ENCODE results near the gene TM9SF3. TPM values are rescaled to one million over a fixed set of nuclear protein-coding genes. Genes with fewer than 3 reads are reported as not detected.
"Not testable (repeated sequence)": the region's sequence is repeated elsewhere in the genome, so short reads cannot be mapped to it uniquely, and the experiment has no call there.

Gene TM9SF3
- total RNA-seq, 1 donor from 2014 or later: 192 TPM

GRCh38 chr10:96576277-96576980, 10.4 kb downstream of the TM9SF3 start:
- H3K4me1 Mint-ChIP-seq (ENCODE audit: low read depth): peaks cover 61% of the 10 kb centered on the region
- H3K9me3 Mint-ChIP-seq (ENCODE audit: low read depth): no peaks in the 10 kb centered on the region
- H3K27me3 Mint-ChIP-seq (ENCODE audit: low read depth): no peaks in the 10 kb centered on the region
- no peak overlapping the region for H3K27ac Mint-ChIP-seq (ENCODE audit: unreplicated experiment)
- TF ChIP-seq CTCF (IDR thresholded peaks at IDR 0.05): no peak
- no peak for DNase-seq (ENCODE audit: low spot score)
- H3K36me3 Mint-ChIP-seq (ENCODE audit: low read depth): peaks cover 5% of the 10 kb centered on the region
- H3K4me3 Mint-ChIP-seq (ENCODE audit: unreplicated experiment): no peak overlapping the region

- peaks cover 44% of the 10 kb centered on the region for H3K4me1 Mint-ChIP-seq (ENCODE audit: low read depth)
- H3K9me3 Mint-ChIP-seq (ENCODE audit: low read depth); H3K4me3 Mint-ChIP-seq (ENCODE audit: unreplicated experiment): not testable (repeated sequence)
These were observed 12.2 kb downstream of the TM9SF3 start for GRCh38 chr10:96574564-96574963.

DNA sequence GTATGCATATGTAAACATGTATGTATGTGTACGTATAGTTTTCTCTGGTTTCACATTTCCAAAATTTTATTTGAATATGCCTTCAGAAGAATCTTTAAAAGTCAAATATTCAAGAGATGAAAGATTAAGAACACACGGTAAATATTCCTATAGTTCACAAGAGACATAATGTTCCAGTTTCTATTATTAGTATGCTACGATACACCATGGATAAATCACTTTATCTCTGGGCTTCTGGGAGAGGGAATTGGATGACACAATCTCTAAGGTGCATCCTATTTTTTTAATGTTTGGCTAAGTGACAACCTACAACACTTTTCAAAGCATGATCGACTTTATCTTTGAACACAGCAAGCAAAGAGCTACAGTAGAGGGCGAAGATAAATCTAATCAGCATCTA, 13.8 kb downstream of the TM9SF3 start:
- peaks cover 5% of the 10 kb centered on the region for H3K36me3 Mint-ChIP-seq (ENCODE audit: low read depth)
- no peaks in the 10 kb centered on the region for H3K27me3 Mint-ChIP-seq (ENCODE audit: low read depth)
- TF ChIP-seq CTCF (IDR thresholded peaks at IDR 0.05): no peak
- H3K4me3 Mint-ChIP-seq (ENCODE audit: unreplicated experiment): no peak overlapping the region
- no peak for DNase-seq (ENCODE audit: low spot score)
- H3K27ac Mint-ChIP-seq (ENCODE audit: unreplicated experiment): no peak overlapping the region
- no peaks in the 10 kb centered on the region for H3K9me3 Mint-ChIP-seq (ENCODE audit: low read depth)
- H3K4me1 Mint-ChIP-seq (ENCODE audit: low read depth): peaks cover 36% of the 10 kb centered on the region

More at GRCh38 chr10:96574564-96574963, 12.2 kb downstream of the TM9SF3 start:
- not testable (repeated sequence) for H3K36me3 Mint-ChIP-seq (ENCODE audit: low read depth); H3K27ac Mint-ChIP-seq (ENCODE audit: unreplicated experiment); DNase-seq (ENCODE audit: low spot score); H3K27me3 Mint-ChIP-seq (ENCODE audit: low read depth)

DNA sequence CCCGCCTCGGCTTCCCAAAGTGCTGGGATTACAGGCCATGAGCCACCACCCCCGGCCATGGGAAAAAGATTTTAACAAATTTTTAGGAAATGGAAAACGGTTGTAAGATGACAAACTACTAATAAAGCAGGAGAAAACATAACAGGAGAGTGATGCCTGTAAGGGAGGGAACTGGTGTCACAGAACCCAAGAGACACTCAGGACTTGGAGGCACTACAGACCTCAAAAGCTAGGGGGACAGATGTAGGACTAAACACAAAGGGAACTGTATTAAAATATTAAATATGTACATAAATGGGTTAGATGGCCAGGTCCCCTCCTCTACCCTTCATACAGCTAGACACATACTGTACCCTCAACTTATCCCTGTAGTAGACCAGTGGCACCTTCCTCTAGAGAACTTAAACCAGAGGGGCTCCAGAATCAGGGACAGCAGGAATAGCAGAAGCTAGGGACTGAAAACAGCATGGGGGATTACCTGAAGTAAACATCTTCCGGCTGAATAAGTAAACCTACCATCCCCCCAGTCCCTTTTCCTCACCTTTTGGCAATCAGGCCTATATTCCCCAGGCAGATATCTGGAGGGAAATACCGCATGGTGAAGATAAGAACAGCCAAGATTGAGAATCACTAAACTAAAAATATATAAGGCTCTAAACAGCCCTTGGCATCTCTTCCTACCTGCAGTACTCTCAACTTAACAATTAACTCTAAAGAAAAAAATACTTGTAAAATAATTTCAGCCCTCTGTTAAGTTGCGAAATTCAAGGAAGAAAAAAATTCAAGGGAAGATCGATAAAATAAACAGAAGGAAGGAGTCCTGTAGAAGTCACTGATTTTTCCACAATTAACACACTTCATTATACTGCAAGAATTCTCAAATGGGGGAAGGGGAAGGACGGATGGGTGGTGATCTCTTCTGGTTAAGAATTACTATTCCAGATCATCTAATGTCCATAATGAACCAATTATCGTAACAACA, 15.5 kb downstream of the TM9SF3 start:
- no peak overlapping the region for H3K4me3 Mint-ChIP-seq (ENCODE audit: unreplicated experiment)
- H3K4me1 Mint-ChIP-seq (ENCODE audit: low read depth): peaks cover 31% of the 10 kb centered on the region
- H3K27me3 Mint-ChIP-seq (ENCODE audit: low read depth): no peaks in the 10 kb centered on the region
- no peaks in the 10 kb centered on the region for H3K9me3 Mint-ChIP-seq (ENCODE audit: low read depth)
- H3K27ac Mint-ChIP-seq (ENCODE audit: unreplicated experiment): no peak overlapping the region
- DNase-seq (ENCODE audit: low spot score): no peak
- TF ChIP-seq CTCF (IDR thresholded peaks at IDR 0.05): no peak
- H3K36me3 Mint-ChIP-seq (ENCODE audit: low read depth): peaks cover 8% of the 10 kb centered on the region

DNA sequence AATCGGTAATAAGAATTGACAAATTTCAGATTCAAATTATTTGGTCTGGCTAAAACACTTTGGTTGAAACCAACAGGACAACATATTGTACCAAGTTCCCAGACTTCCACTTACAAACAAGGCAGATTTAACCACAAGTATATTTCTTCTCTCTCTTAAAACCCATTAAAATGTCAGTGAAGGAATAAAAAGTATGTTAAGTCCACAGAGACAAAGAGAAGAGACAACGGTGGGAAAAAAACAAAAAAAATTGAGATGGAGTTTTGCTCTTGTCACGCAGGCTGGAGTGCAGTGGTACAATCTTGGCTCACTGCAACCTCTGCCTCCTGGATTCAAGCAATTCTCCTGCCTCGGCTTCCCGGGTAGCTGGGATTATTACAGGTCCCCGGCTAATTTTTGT, 16.3 kb downstream of the TM9SF3 start:
- Mint-ChIP-seq H3K4me1 (ENCODE audit: low read depth) (peaks cover 37% of the 10 kb centered on the region), H3K27me3 (ENCODE audit: low read depth) (no peaks in the 10 kb centered on the region), H3K9me3 (ENCODE audit: low read depth) (no peaks in the 10 kb centered on the region), H3K4me3 (ENCODE audit: unreplicated experiment) (no peak overlapping the region), H3K36me3 (ENCODE audit: low read depth) (peaks cover 8% of the 10 kb centered on the region), H3K27ac (ENCODE audit: unreplicated experiment) (no peak overlapping the region)
- no peak for TF ChIP-seq CTCF (IDR thresholded peaks at IDR 0.05)
- no peak for DNase-seq (ENCODE audit: low spot score)
